ACC112 (cell line): Measurements from ENCODE around the gene POLE3.

Experiments
- H2AFZ ChIP-seq: fragments of 200-600 bp; sonication (generic); one replicate; pipeline ENCODE4 v1.6.0; 2017; ENCODE audit warnings: antibody characterized with exemption, low read length; ENCODE audit not compliant: unreplicated experiment
- H3K27ac ChIP-seq: fragments of 200-600 bp; sonication (generic); 2 replicates; pipeline ENCODE4 v1.5.1; 2014; ENCODE audit warnings: low read depth, mild to moderate bottlenecking, antibody characterized with exemption, low read length, moderate library complexity
- H3K27me3 ChIP-seq: fragments of 200-600 bp; sonication (generic); 2 replicates; pipeline ENCODE4 v1.6.1; 2014; ENCODE audit warnings: mild to moderate bottlenecking, antibody characterized with exemption, low read length, moderate library complexity, mixed read lengths; ENCODE audit not compliant: insufficient read depth
- H3K36me3 ChIP-seq: fragments of 200-600 bp; sonication (generic); 2 replicates; pipeline ENCODE4 v1.6.1; 2016; ENCODE audit warnings: mild to moderate bottlenecking, antibody characterized with exemption, low read length, moderate library complexity, mixed read lengths; ENCODE audit not compliant: insufficient read depth
- H3K4me1 ChIP-seq: fragments of 200-600 bp; sonication (generic); one replicate; pipeline ENCODE4 v1.6.1; 2016; ENCODE audit warnings: low read length, mixed read lengths; ENCODE audit not compliant: insufficient read depth, unreplicated experiment, control insufficient read depth
- H3K4me3 ChIP-seq: fragments of 200-600 bp; sonication (generic); 2 replicates; pipeline ENCODE4 v1.5.1; 2014; ENCODE audit warnings: mild to moderate bottlenecking, low read depth, low read length
- H3K79me2 ChIP-seq: fragments of 200-600 bp; sonication (generic); one replicate; pipeline ENCODE4 v1.6.0; 2016; ENCODE audit warnings: low read length; ENCODE audit not compliant: control insufficient read depth, unreplicated experiment, insufficient read depth

The POLE3 gene

GRCh38 chr9:113363336-113363735, 47.1 kb downstream of the POLE3 start:
- H2AFZ ChIP-seq, result no peak overlapping the region
- no peak overlapping the region for H3K27ac ChIP-seq
- H3K36me3 ChIP-seq, result no peaks in the 10 kb centered on the region

GRCh38 chr9:113361304-113362018, 49.0 kb downstream of the POLE3 start:
- Histone ChIP-seq H3K4me3 (peak overlapping the region; percentile 32; the same call in 1 of the 2 replicates), H3K79me2 (no peaks in the 10 kb centered on the region), H3K27ac (no peak overlapping the region), H3K27me3 (peaks cover 18% of the 10 kb centered on the region), H3K36me3 (no peaks in the 10 kb centered on the region), H3K4me1 (peaks cover 17% of the 10 kb centered on the region), H2AFZ (no peak overlapping the region)

More at GRCh38 chr9:113363336-113363735, 47.1 kb downstream of the POLE3 start:
- Histone ChIP-seq H3K4me3 (no peak overlapping the region), H3K79me2 (no peaks in the 10 kb centered on the region), H3K4me1 (peaks cover 17% of the 10 kb centered on the region), H3K27me3 (peaks cover 8% of the 10 kb centered on the region)

DNA sequence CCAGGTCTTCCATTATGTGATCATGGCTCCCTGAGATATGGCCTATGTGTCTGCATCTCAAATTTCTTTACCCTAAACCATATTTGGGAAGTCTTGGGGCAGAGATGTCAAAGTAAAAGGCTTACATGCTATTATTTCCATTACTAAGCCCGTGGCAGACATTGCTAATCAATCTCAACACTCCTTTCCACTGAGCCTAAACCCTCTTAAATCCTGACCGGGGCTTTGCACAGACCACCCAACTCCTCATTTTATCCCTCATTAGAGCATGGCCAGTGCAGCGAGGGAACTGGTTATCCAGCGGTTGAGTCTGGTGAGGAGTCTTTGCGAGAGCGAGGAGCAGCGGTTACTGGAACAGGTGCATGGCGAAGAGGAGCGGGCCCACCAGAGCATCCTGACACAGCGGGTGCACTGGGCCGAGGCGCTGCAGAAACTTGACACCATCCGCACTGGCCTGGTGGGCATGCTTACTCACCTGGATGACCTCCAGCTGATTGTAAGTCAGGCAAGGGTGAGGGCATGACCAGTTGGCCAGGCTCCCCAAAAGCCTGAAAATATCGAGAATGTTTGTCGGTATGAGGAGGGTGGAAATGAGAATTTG, 50.1 kb downstream of the POLE3 start:
- Histone ChIP-seq H3K36me3 (no peaks in the 10 kb centered on the region), H3K27ac (no peak overlapping the region), H3K4me3 (no peak overlapping the region), H3K4me1 (peaks cover 17% of the 10 kb centered on the region), H3K79me2 (no peaks in the 10 kb centered on the region), H2AFZ (no peak overlapping the region), H3K27me3 (peaks cover 21% of the 10 kb centered on the region)

DNA sequence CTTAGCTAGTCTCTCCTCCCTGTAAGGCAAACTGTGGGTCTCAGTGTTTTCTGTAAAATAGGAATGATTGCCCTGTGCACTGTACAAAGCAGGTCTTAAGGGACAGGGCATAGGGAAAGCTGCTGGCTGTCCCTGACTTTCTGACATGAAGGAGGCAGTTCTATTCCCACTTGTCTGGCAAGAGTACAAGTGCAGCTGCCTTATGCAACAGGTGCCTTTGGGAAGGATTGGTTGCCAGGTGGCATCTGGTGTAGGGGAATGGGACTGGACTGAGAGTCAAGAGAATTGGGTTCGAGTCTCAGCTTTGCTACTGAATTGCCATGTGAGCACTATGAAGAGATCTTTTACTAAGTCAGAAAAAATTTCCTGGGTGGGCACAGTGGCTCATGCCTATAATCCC, 51.1 kb downstream of the POLE3 start:
- Histone ChIP-seq H3K36me3 (no peaks in the 10 kb centered on the region), H3K27me3 (peaks cover 31% of the 10 kb centered on the region), H2AFZ (no peak overlapping the region), H3K27ac (no peak overlapping the region), H3K4me1 (peaks cover 17% of the 10 kb centered on the region), H3K79me2 (no peaks in the 10 kb centered on the region), H3K4me3 (no peak overlapping the region)
